GM12801 (cell line): ENCODE measurements around the gene LRRC4C.

Experiments used
- CTCF ChIP-seq: IDR thresholded peaks from one replicate; pipeline ENCODE4 v1.5.1; 2011; ENCODE audit warnings: control low read depth; ENCODE audit not compliant: insufficient read length; ENCODE audit errors: extremely low read depth

The LRRC4C gene

GRCh38 chr11:41237382-41237781 lies 222.1 kb downstream of the LRRC4C start:
- no peak for TF ChIP-seq CTCF

GRCh38 chr11:41235668-41236067 lies 223.8 kb downstream of the LRRC4C start:
- TF ChIP-seq CTCF: no peak

GRCh38 chr11:41225856-41226633 lies 233.4 kb downstream of the LRRC4C start:
- no peak for TF ChIP-seq CTCF

- no peak for TF ChIP-seq CTCF
These were observed 237.2 kb downstream of the LRRC4C start for GRCh38 chr11:41222236-41222635.

GRCh38 chr11:41206388-41206787 lies 253.1 kb downstream of the LRRC4C start:
- TF ChIP-seq CTCF: no peak

- no peak for TF ChIP-seq CTCF
These were observed 258.3 kb downstream of the LRRC4C start for GRCh38 chr11:41201156-41201555.

GRCh38 chr11:41190437-41191082 lies 268.9 kb downstream of the LRRC4C start:
- TF ChIP-seq CTCF: no peak
